Measurements from ENCODE around the gene CREBL2.
"Not testable (repeated sequence)": the region's sequence is repeated elsewhere in the genome, so short reads cannot be mapped to it uniquely, and the experiment has no call there.

The CREBL2 gene

DNA sequence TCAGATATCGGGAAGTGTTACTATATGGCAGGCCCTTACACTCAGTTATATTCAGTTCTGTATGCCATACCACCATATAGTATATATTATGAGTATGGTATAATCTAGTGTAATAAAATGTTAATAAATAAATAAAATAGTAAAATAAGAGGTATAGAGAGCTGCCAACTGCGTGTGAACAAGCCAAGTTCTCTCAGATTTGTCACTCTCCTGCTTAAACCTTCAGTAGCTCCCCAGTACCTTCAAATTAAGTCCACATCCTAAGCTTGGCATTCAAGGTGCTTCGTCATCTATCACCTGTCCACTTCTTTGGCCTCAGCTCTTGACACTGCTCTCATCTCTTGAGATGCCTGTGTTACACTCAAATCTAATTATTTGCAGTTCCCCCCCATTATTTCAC is 12.8 kb upstream of the CREBL2 start:
- DNase-seq: no peak

DNA sequence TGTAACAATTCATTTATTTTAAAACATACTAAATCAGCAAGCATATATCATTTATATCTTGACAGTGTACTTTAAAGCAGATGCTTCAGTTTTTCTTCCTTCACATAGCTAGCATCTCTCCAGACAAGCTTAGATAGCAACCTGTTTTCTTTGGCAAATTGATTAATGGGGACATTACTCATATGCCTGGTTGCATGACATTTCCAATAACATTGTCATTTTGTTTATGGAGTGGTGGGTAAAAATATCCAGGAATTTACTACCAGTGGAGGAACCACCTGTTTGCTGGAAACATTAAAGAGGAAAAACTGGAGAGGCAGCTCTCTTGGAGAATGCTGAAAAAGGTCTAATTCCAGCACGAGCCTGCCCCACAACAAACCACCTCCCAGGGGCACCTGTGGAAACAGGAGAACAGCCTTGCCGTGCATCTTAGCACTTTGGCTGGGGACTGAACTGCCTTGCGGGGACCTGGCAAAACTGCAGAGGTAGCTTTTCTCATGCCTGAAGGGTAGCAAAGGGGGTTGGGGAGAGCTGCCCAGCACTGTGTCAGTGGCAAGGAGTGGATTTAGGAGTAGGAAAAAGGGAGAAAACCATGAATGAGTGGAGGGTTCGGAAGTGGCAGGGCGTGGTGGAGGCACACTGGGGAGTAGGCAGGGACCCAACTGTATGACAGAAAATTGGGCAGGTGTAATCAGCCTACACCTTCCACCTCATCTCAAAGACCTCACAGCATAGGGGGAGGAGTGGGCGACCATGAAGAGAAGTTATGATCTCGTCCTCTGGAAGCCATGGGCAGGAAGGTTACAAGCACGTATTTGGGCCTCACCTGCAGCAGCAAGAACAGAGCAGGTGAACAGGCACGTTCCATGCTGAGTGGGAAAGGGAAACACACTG is 11.7 kb upstream of the CREBL2 start:
- DNase-seq: no peak

DNA sequence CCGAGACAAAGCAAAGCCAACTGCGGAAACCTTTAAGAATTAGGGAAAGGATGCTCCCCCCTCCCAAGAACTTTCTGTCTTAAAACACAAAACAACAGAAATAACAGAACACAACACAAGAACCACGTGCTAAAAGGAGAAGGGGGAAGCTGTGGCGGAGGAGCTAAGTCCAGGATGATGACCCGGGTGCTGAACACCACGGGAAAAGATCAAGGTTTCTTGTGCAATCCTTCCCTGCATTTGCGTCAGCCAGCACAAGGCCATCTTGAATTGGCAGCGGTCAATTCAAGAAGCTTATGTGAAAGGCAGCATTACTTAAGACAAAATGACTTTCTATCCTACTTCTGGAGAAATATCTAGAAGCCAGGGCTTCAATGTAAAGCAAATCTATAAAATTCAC is 11.0 kb upstream of the CREBL2 start:
- DNase-seq: no peak

DNA sequence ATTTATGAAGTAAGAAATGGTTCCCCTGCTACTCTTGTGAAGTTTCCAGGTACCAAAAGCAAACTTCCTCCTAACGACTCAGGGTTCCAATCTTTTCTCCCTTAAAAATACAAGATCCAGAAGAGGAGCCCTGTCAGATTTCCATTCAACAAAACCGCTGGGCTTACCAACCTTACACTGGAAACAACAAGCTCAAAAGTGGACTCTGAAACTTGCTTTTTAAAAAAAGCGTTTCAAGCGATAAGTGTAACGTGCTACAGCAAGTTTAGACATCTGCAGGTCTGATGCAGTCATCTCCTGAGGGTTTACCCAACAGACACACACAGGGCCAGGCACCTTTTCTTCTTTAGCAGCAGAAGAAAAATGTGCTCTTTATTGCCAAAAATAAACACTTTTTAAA is 6.9 kb upstream of the CREBL2 start:
- DNase-seq: no peak

DNA sequence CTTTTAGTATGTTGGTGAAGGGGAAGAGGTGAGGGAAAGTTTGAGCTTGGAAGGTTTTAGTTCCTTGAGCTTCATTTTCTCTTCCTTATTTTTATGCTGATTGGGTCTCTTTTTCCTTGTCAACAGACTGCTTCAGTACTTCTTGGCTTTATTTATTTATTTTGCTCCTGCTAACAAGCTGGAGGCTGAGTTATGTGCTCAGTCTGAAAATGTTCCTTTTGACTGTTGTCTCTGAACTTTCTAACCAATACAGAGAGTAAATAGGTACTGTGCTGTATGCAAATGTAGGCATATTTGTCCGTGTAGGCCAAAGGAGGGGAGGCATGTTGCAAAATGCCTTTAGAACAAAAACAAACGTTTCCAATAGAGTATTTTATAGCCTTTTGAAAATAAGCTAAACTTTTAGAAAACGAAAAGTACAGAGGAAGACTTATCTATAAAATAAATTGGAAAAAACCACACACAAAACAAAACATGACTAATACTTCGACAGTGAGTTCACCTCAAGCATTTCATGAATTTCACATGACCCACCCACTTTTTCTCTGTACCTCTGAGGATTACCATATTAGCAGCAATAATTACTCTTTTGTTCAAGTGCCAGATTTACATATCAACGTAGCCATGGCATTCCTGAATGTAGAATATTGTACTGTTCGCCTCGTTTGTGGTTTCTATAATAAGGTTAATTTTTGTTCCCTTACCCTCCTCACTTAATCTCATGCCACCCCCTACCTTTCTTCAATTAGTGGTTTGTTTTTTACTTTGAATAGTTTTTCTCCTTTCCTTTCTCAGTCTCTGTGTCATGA is 4.7 kb upstream of the CREBL2 start:
- no peak for DNase-seq

DNA sequence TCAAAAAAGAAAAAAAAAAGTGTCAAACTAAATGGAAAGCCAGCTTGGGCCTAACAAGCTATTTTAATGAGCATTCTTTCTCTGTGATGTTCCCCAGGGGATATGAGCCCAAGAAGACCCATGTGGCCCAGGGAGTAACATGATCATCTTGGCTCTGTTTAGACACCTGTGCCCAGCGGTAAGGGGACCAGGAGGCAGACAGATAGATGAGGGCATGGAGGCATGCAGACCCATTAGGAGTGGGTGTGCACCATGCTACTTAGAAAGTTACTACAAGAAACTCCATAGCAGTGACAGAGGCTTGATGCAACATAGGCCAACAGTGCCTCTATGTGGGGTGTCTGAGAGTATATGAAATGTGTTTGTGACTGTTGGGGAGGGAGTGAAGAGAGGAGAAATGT is 3.1 kb upstream of the CREBL2 start:
- DNase-seq: no peak

DNA sequence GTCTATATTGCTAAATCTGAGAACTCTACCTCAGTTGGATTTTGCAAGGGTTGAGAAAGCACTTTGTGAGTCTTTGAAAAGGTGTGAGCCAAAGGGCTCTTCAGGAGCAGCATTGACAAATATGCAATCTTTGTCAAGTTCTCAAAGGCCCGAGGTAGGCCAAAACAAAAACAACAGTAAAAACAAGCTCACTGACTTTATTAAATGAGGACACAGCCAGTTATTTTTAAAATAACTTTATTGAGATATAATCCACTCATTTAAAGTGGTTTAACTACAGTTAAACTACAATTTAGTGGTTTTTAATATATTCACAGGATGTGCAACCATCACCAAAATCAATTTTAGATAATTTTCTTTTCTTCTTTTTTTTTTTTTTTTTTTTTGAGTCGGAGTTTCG is 2.0 kb upstream of the CREBL2 start:
- no peak for DNase-seq

DNA sequence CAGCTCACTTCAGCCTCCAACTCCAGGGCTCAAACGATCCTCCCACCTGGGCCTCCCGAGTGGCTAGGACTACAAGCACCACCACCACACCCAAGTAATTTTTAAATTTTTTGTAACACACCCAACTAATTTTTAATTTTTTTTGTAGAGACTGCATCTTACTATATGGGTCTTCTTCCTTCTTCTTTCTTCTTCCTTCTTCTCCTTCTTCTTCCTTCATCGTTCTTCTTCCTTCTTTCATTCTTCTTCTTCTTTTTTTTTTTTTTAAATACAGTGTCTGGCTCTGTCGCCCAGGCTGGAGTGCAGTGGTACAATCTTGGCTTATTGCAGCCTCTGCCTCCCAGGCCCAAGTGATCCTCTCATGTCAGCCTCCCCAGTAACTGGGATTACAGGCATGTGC is 965 bp upstream of the CREBL2 start:
- no peak for DNase-seq

DNA sequence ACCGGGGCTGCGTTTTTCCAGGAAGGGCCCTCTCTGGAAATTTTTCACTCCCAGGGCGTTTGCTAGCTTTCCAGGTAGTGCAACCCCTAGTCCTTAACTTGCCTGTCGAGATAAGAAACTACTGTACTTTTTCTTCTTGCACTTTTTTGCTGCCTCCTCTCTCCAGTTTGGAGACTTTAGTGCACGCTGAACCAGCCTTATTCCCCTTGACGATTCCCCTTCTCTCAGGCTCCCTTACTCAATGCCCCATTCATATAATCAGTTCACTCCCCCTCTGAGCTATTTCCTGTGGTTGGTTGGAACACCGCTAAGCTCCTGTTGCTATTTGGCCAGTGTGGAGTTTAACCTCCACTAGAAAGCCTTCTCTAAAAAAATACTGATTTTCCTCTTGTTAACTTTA is 682 bp downstream of the CREBL2 start:
- no peak for DNase-seq

DNA sequence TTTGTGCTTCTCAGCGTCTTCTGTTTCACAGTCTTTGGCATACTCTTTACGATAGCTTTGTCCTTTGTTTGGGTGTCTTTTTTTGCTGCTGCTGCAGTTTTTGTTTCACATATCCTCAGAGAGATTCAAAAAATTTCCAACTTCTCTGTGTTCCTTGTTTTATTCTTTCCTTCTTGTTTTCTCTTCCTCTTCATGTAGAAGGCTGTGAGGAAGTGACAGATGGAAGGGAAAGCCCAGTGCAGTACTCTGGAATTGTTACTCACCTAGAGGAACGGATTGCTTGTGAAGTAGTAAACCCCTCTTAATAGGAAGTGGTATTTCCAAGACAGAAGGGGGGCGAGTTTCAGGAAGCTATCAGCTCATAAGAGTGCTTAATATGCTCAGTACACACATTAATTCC is 1.7 kb downstream of the CREBL2 start:
- no peak for DNase-seq

DNA sequence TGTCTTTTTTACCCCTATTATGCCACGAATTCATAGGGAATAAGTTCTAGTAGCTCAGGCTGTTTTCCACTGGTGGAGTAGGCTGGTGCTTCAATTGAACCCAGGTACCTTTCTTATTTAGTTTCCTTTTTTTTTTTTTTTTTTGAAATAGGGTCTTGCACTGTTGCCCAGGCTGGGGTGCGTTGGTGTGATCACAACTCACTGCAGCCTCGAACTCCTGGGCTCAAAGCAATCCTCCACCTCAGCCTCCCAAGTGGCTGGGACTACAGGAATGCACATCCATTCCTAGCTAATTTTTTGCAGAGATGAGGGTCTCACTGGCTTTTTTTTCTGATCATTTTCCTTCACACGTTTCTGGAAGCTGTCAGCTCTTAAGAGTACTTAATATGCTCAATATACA is 2.7 kb downstream of the CREBL2 start:
- no peak for DNase-seq

DNA sequence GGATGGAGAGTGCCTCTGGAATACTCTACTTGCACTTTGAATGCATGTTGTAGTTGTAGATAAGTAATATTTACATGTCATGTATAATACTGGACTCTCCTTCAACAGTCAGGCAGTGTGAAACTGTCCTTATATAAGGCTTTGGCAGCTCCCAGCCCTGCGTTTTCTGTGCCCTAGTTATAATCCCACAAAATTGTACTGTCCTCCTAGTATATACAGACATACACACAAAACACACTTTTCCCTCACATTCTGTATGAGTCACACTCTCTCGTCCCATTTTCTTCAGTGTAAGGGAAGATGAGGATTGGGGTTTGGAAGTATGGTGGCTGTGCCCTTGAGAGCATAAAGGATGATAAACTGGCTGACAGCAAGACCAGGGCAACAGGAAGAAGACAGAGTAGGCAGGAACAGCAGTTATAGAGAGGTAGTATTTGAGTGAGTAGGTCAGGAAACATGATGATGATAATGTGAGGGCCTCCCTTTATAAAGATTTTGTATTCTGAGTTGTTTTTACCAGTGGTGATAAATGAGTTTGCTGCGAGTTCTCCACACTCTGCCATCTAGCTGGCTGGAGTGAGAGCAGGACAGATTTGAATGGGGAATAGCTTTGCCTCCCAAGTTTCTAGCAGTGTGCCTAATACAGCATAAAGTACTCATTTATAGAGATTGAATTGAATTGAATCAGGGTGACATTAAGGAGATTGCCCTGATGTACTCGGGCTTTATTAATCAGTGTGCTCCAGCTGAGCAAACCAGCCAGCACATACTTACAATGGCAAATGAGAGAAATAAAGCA is 5.0 kb downstream of the CREBL2 start:
- no peak for DNase-seq

DNA sequence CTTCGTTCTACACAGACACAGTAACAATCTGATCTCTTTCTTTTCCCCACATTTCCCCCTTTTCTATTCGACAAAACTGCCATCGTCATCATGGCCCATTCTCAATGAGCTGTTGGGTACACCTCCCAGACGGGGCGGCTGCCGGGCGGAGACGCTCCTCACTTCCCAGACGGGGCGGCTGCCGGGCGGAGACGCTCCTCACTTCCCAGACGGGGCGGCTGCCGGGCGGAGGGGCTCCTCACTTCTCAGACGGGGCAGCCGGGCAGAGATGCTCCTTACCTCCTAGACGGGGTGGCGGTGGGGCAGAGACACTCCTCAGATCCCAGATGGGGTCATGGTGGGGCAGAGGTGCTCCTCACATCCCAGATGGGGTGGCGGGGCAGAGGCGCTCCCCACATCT is 6.4 kb downstream of the CREBL2 start:
- DNase-seq: not testable (repeated sequence)

DNA sequence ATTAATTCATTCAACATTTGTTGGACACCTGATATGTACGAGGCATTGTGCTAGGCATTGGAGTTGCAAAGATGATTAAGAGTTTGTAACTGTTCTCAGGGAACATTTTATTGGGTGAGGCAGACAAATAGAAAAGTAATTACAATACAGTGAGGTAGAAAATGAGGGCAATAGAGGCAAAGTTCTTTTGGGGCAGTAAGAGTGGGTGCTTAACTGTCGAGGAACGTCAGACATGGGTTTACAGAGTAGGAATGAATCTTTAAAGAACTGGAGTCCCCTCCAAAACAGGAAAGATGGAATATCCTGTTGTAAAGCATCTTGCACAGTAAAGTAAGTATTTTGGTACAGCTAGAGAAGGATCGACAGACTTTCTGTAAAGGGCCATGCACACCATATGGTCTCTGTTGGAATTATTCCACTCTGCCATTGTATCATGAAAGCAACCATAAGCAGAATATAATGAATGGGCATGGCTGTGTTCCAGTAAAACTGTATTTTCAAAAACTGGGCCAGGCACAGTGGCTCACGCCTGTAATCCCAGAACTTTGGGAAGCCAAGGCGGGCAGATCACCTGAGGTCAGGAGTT is 9.1 kb downstream of the CREBL2 start:
- no peak for DNase-seq

DNA sequence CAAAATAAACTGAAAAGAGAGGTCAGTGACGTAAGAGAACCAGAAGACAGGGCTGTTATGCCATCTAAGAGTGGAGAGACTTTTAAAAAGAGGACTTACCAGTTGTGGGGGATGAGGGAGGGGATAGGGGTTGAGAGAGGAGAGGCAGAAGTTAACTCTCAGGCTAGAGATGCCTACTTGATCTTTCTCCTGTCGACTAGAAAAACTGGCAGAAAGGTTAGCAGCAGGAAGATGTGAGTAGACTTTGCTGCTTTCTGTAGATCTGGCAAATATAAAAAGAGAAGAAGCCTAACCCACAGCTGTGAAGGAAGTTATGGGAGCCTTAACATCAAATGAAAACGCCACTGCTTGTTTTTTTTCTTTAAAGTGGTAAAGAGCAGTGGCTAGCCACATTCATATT is 10.7 kb downstream of the CREBL2 start:
- DNase-seq: no peak

DNA sequence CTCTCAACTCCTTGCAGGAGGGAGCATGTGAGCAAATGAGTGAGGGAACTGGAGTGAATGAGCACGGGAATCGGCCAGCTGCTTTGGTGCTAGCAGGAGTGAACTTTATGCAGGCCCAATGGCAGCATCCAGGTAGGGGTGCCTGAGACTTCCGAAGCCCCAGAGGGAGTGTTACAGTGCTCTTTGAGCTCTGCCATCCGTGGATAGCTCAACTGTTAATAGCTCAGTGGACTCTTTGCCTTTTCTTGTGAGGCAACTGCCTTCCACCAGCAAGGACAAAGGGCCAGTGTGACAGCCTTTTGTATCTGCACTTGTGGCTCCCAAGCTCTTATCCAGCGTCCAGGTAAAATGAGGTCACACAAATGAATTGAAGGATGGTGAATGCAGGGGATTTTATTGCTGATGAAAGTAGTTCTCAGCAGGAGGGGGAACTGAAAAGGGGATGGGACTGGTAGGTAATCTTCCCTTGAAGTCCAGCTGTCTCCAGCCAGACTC is 12.9 kb downstream of the CREBL2 start:
- DNase-seq: no peak

DNA sequence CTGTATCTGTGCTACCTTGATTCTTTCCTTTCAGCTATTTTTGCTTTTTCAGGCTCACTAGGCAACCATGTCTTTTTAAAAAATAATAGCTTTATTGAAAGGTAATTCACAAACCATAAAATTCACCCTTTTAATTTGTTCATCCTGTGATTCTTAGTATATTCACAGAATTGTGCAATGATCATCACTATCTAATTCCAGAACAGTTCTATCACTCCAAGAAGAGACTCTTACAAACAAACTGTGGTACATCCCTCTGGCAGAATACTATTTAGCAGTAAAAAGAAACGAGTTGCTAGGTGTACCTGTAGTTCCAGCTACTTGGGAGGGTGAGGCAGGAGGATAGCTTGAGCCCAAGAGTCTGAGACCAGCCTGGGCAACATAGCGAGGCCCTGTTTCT is 14.8 kb downstream of the CREBL2 start:
- DNase-seq: no peak

DNA sequence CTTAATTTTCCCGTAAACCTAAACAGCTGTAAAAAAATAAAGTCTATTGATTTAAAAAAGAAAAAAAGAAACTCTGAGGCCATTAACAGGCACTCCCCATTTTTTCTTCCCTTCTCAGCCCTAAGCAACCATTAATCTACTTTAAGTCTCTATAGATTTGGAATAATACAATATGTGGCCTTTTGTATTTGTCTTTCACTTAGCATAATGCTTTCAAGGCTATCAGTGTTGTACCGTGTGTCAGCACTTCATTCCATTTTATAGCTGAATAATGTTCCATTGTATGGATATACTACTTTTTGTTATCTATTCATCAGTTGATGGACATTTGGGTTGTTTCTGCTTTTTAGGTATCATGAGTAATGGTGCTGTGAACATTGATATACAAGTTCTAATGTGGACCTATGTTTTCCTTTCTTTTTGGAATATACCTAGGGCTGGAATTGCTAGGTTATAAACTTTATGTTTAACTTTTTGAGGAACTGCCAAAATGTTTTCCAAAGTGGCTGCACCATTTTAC is 15.7 kb downstream of the CREBL2 start:
- no peak for DNase-seq

DNA sequence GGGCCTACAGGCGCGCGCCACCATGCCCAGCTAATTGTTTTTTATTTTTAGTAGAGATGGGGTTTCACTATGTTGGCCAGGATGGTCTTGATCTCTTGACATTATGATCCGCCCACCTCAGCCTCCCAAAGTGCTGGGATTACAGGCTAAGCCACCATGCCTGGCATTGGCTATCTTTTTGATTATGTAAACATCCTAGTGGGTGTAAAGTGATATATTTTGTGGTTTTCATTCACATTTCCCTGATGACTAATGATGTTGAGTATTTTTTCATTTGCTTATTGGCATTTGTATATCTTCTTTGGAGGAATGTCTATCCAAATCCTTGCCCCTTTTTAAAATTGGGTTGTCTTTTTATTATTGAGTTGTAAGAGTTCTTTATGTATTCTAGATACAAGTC is 16.3 kb downstream of the CREBL2 start:
- no peak for DNase-seq

DNA sequence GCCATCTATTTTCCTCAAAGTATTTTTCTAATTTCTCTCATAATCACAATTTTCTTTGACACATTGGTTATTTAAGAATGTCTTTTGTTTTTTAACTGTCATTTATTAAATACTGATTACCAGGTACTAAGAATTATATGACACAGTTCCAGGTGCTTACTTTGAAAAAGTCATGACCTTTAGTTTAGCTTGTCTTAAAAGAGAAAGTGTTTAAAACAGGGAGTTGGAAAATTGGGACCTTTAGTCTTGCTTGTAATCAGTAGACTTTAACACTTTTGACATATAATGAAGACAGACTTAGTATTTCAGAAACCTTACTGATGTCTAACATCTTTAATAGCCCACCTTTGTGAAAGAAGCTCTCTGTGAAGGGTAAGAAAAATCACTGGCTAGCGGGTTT is 19.2 kb downstream of the CREBL2 start:
- no peak for DNase-seq

DNA sequence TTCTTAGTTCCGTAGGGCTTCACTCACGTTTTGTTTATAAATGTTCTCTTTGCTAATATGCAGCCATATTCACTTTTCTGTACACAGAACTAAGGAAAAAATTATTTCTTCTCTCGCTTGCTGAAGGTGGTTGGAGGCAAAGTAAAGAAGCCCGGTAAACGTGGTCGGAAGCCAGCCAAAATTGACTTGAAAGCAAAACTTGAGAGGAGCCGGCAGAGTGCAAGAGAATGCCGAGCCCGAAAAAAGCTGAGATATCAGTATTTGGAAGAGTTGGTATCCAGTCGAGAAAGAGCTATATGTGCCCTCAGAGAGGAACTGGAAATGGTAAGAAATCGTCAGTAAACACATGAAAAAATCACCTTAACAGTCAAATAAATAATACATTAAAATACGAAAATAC is 24.0 kb downstream of the CREBL2 start:
- DNase-seq: no peak

DNA sequence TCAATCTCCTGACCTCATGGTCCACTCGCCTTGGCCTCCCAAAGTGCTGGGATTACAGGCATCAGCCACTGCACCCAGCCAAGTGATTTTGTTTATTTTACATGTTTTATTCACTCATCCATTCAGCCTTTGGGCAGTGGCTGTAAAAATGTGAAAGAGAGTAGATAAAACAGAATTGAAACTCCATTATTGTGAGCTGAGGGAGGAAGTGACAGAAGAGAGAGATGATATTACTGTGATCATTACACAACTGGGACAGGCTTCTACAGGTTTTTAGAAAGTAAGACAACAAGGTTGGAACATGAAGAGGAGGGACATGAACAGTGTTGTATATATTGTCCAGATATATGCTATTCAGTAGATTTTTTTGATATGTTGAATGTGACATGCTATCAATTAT is 25.0 kb downstream of the CREBL2 start:
- no peak for DNase-seq

DNA sequence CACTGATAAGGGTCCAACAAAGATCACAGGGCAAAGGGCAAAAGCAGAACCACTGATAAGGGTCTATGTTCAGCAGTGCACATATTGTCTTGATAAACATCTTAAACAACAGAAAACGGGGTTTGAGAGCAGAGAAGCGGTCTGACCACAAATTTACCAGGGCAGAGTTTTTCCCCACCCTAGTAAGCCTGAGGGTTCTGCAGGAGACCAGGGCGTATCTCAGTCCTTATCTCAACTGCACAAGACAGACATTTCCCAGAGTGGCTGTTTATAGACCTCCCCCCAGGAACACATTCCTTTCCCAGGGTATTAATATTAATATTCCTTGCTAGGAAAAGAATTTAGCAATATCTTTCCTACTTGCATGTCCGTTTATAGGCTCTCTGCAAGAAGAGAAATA is 28.3 kb downstream of the CREBL2 start:
- not testable (repeated sequence) for DNase-seq
